ENCODE data around the gene OR4K1. TPM values are rescaled to one million over a fixed set of nuclear protein-coding genes. Genes with fewer than 3 reads are reported as not detected.

OR4K1 gene
- total and polyA plus RNA-seq, 4 donors, result not detected

DNA sequence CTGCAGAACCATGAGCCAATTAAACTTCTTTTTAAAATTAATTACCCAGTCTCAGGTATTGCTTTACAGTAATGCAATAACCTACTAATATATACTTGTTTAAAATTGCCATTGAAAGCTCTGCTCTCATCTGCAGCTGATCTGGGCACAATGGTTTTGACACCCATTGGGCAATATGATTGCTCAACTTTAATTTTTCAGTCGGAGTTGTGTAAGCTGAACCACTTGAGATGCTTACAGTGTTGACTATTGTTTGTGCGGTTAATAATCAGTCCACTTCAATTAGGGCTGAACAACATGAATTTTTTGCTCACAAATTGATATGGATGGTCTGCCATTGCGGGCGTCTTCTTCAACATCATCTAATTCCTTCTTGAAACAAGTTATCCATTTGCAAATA is 28.3 kb upstream of the OR4K1 start:
- no peak for TF ChIP-seq RXRA (IDR thresholded peaks at IDR 0.05)
- H3K27ac ChIP-seq (ENCODE audit: low read depth in 1 of 2, low read length in 2 of 2), result no peak overlapping the region
- H3K27me3 ChIP-seq (ENCODE audit: control insufficient read depth in 4 of 4, insufficient read depth in 4 of 4, low read length in 3 of 4), result no peaks in the 10 kb centered on the region
- no peaks in the 10 kb centered on the region for H3K4me1 ChIP-seq (ENCODE audit: control insufficient read depth in 4 of 4, insufficient read depth in 4 of 4, low read length in 3 of 4)
- peaks cover 0 to 4% (median under 1%) of the 10 kb centered on the region in 4 donors for H3K9me3 ChIP-seq (ENCODE audit: control insufficient read depth in 4 of 4, low read length in 3 of 4)
- H3K9ac ChIP-seq (ENCODE audit: low read depth in 1 of 2, low read length in 2 of 2), result no peak overlapping the region
- 73% methylated on average over 4 of the region's 4 CpGs for WGBS
- H3K36me3 ChIP-seq (ENCODE audit: control insufficient read depth in 4 of 4, insufficient read depth in 3 of 4, low read depth in 1 of 4, low read length in 3 of 4), result no peaks in the 10 kb centered on the region
- H3K4me3 ChIP-seq (ENCODE audit: low read depth in 1 of 3, low read length in 3 of 3), result no peak overlapping the region
- DNase-seq (ENCODE audit: low spot score), result no peak

DNA sequence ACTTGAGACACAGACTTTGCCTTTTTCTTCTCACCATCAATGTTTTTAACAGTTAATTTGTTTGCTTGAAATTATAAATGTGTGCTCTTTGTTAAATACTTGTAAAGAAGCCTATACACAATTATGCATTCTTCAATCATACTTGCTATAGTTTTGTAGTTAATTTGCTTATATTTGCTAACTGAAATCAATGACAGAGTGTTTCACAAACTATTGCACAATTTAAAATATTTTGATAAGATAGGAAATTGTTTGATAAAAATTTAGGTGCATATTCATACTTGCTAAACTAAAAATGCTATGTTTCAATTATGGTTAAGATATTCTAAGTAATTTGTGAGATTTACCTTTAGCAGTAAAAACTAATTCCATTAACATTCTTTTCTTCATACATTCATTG is 24.1 kb upstream of the OR4K1 start:
- H3K4me3 ChIP-seq (ENCODE audit: low read depth in 1 of 3, low read length in 3 of 3), result no peak overlapping the region
- no peaks in the 10 kb centered on the region for H3K27me3 ChIP-seq (ENCODE audit: control insufficient read depth in 4 of 4, insufficient read depth in 4 of 4, low read length in 3 of 4)
- TF ChIP-seq HNF4A (conservative IDR thresholded peaks at IDR 0.05) (no peak), RAD21 (IDR thresholded peaks at IDR 0.05) (no peak), RXRA (IDR thresholded peaks at IDR 0.05) (no peak), FOXA2 (IDR thresholded peaks at IDR 0.05) (no peak), TAF1 (conservative IDR thresholded peaks at IDR 0.05) (no peak), EGR1 (IDR thresholded peaks at IDR 0.05; ENCODE audit: low read depth in 2 of 2) (no peak), SP1 (IDR thresholded peaks at IDR 0.05) (no peak), FOXA1 (IDR thresholded peaks at IDR 0.05) (no peak), YY1 (IDR thresholded peaks at IDR 0.05) (no peak)
- TF ChIP-seq, protein P1, sequence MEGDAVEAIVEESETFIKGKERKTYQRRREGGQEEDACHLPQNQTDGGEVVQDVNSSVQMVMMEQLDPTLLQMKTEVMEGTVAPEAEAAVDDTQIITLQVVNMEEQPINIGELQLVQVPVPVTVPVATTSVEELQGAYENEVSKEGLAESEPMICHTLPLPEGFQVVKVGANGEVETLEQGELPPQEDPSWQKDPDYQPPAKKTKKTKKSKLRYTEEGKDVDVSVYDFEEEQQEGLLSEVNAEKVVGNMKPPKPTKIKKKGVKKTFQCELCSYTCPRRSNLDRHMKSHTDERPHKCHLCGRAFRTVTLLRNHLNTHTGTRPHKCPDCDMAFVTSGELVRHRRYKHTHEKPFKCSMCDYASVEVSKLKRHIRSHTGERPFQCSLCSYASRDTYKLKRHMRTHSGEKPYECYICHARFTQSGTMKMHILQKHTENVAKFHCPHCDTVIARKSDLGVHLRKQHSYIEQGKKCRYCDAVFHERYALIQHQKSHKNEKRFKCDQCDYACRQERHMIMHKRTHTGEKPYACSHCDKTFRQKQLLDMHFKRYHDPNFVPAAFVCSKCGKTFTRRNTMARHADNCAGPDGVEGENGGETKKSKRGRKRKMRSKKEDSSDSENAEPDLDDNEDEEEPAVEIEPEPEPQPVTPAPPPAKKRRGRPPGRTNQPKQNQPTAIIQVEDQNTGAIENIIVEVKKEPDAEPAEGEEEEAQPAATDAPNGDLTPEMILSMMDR (IDR thresholded peaks at IDR 0.05; ENCODE audit: low read depth, low read length, missing input control), result no peak
- TF ChIP-seq, protein P2, sequence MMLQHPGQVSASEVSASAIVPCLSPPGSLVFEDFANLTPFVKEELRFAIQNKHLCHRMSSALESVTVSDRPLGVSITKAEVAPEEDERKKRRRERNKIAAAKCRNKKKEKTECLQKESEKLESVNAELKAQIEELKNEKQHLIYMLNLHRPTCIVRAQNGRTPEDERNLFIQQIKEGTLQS (IDR thresholded peaks at IDR 0.05), result no peak
- TF ChIP-seq, protein P3, sequence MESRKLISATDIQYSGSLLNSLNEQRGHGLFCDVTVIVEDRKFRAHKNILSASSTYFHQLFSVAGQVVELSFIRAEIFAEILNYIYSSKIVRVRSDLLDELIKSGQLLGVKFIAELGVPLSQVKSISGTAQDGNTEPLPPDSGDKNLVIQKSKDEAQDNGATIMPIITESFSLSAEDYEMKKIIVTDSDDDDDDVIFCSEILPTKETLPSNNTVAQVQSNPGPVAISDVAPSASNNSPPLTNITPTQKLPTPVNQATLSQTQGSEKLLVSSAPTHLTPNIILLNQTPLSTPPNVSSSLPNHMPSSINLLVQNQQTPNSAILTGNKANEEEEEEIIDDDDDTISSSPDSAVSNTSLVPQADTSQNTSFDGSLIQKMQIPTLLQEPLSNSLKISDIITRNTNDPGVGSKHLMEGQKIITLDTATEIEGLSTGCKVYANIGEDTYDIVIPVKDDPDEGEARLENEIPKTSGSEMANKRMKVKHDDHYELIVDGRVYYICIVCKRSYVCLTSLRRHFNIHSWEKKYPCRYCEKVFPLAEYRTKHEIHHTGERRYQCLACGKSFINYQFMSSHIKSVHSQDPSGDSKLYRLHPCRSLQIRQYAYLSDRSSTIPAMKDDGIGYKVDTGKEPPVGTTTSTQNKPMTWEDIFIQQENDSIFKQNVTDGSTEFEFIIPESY (IDR thresholded peaks at IDR 0.05), result no peak
- H3K27ac ChIP-seq (ENCODE audit: low read depth in 1 of 2, low read length in 2 of 2), result no peak overlapping the region
- H3K36me3 ChIP-seq (ENCODE audit: control insufficient read depth in 4 of 4, insufficient read depth in 3 of 4, low read depth in 1 of 4, low read length in 3 of 4), result no peaks in the 10 kb centered on the region
- H3K9ac ChIP-seq (ENCODE audit: low read depth in 1 of 2, low read length in 2 of 2), result no peak overlapping the region
- H3K4me1 ChIP-seq (ENCODE audit: control insufficient read depth in 4 of 4, insufficient read depth in 4 of 4, low read length in 3 of 4), result no peaks in the 10 kb centered on the region
- no peaks in the 10 kb centered on the region for H3K9me3 ChIP-seq (ENCODE audit: control insufficient read depth in 4 of 4, low read length in 3 of 4)
- no peak for DNase-seq (ENCODE audit: low spot score)

DNA sequence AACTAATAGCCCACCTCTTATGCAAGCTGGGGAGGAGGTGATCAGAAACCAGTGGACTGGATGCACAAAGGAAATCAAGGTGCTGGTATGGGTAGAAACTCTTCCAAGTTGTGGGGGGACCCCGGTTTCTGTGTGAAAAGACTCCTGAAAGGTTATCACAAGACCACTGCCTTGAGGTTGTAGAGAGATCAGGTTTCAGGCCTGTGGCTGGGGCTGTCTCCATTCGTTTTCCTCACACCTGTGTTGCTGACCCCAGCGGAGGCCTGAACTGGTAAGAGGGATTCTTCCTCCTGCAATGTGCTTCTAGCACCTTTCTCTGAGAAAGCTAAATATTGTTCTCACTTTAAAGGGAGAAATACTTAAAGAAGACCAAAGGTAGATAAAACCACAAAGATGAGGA is 19.6 kb upstream of the OR4K1 start:
- WGBS, result 47% methylated on average over 3 of the region's 3 CpGs
- no peak for DNase-seq (ENCODE audit: low spot score)
- Histone ChIP-seq H3K4me3 (ENCODE audit: low read depth in 1 of 3, low read length in 3 of 3) (no peak overlapping the region), H3K9ac (ENCODE audit: low read depth in 1 of 2, low read length in 2 of 2) (no peak overlapping the region), H3K27me3 (ENCODE audit: control insufficient read depth in 4 of 4, insufficient read depth in 4 of 4, low read length in 3 of 4) (no peaks in the 10 kb centered on the region), H3K4me1 (ENCODE audit: control insufficient read depth in 4 of 4, insufficient read depth in 4 of 4, low read length in 3 of 4) (no peaks in the 10 kb centered on the region), H3K36me3 (ENCODE audit: control insufficient read depth in 4 of 4, insufficient read depth in 3 of 4, low read depth in 1 of 4, low read length in 3 of 4) (no peaks in the 10 kb centered on the region), H3K9me3 (ENCODE audit: control insufficient read depth in 4 of 4, low read length in 3 of 4) (no peaks in the 10 kb centered on the region), H3K27ac (ENCODE audit: low read depth in 1 of 2, low read length in 2 of 2) (no peak overlapping the region)
- TF ChIP-seq FOXA1 (IDR thresholded peaks at IDR 0.05) (no peak), JUND (IDR thresholded peaks at IDR 0.05) (no peak), EGR1 (IDR thresholded peaks at IDR 0.05; ENCODE audit: low read depth in 2 of 2) (no peak), SP1 (IDR thresholded peaks at IDR 0.05) (no peak), HNF4G (IDR thresholded peaks at IDR 0.05) (no peak), RAD21 (IDR thresholded peaks at IDR 0.05) (no peak), FOXA2 (IDR thresholded peaks at IDR 0.05) (no peak), NR2F2 (IDR thresholded peaks at IDR 0.05) (no peak), GABPA (IDR thresholded peaks at IDR 0.05 in 1 of 2, conservative IDR thresholded peaks at IDR 0.05 in 1 of 2) (no peak), TAF1 (conservative IDR thresholded peaks at IDR 0.05) (no peak)
- TF ChIP-seq, protein P1 (IDR thresholded peaks at IDR 0.05; ENCODE audit: low read depth, low read length, missing input control), result no peak
- TF ChIP-seq, protein P3 (IDR thresholded peaks at IDR 0.05), result no peak
- TF ChIP-seq, protein P2 (IDR thresholded peaks at IDR 0.05), result no peak
- TF ChIP-seq, protein P4, sequence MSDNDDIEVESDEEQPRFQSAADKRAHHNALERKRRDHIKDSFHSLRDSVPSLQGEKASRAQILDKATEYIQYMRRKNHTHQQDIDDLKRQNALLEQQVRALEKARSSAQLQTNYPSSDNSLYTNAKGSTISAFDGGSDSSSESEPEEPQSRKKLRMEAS (IDR thresholded peaks at IDR 0.05), result no peak
